Measurements from ENCODE around the gene PEF1. TPM values are rescaled to one million over a fixed set of nuclear protein-coding genes. Genes with fewer than 3 reads are reported as not detected.

The PEF1 gene
- total RNA-seq, 1 donor from 2014 or later = 42.8 TPM

- no peak for TF ChIP-seq CTCF (IDR thresholded peaks at IDR 0.05; ENCODE audit: unreplicated experiment)
- no peak for DNase-seq (ENCODE audit: low spot score, unreplicated experiment)
- H3K27ac Mint-ChIP-seq = no peak overlapping the region
- no peak overlapping the region for H3K4me3 Mint-ChIP-seq (ENCODE audit: low read depth)
- H3K4me1 Mint-ChIP-seq (ENCODE audit: low read depth) = peaks cover 10% of the 10 kb centered on the region
- no peaks in the 10 kb centered on the region for H3K9me3 Mint-ChIP-seq (ENCODE audit: low read depth)
- peaks cover 33% of the 10 kb centered on the region for H3K27me3 Mint-ChIP-seq
- no peaks in the 10 kb centered on the region for H3K36me3 Mint-ChIP-seq (ENCODE audit: insufficient read depth)
These were observed 28.8 kb upstream of the PEF1 start for GRCh38 chr1:31673433-31673832.

- H3K36me3 Mint-ChIP-seq (ENCODE audit: insufficient read depth) = no peaks in the 10 kb centered on the region
- H3K27ac Mint-ChIP-seq = no peak overlapping the region
- DNase-seq (ENCODE audit: low spot score, unreplicated experiment) = no peak
- H3K27me3 Mint-ChIP-seq = peaks cover 33% of the 10 kb centered on the region
- TF ChIP-seq CTCF (IDR thresholded peaks at IDR 0.05; ENCODE audit: unreplicated experiment) = no peak
- H3K4me1 Mint-ChIP-seq (ENCODE audit: low read depth) = peaks cover 10% of the 10 kb centered on the region
- no peaks in the 10 kb centered on the region for H3K9me3 Mint-ChIP-seq (ENCODE audit: low read depth)
- no peak overlapping the region for H3K4me3 Mint-ChIP-seq (ENCODE audit: low read depth)
These were observed 28.3 kb upstream of the PEF1 start for GRCh38 chr1:31672986-31673385.

- peaks cover 30% of the 10 kb centered on the region for H3K27me3 Mint-ChIP-seq
- TF ChIP-seq CTCF (IDR thresholded peaks at IDR 0.05; ENCODE audit: unreplicated experiment) = no peak
- H3K4me1 Mint-ChIP-seq (ENCODE audit: low read depth) = peaks cover 10% of the 10 kb centered on the region
- H3K36me3 Mint-ChIP-seq (ENCODE audit: insufficient read depth) = no peaks in the 10 kb centered on the region
- H3K27ac Mint-ChIP-seq = no peak overlapping the region
- DNase-seq (ENCODE audit: low spot score, unreplicated experiment) = no peak
- no peaks in the 10 kb centered on the region for H3K9me3 Mint-ChIP-seq (ENCODE audit: low read depth)
- no peak overlapping the region for H3K4me3 Mint-ChIP-seq (ENCODE audit: low read depth)
These were observed 27.0 kb upstream of the PEF1 start for GRCh38 chr1:31671561-31672201.

- peaks cover 35% of the 10 kb centered on the region for H3K27me3 Mint-ChIP-seq
These were observed 26.5 kb upstream of the PEF1 start for GRCh38 chr1:31671147-31671546.

GRCh38 chr1:31670593-31670964, 25.9 kb upstream of the PEF1 start:
- H3K4me3 Mint-ChIP-seq (ENCODE audit: low read depth) = no peak overlapping the region
- no peak for TF ChIP-seq CTCF (IDR thresholded peaks at IDR 0.05; ENCODE audit: unreplicated experiment)
- no peak overlapping the region for H3K27ac Mint-ChIP-seq
- peaks cover 10% of the 10 kb centered on the region for H3K4me1 Mint-ChIP-seq (ENCODE audit: low read depth)
- no peaks in the 10 kb centered on the region for H3K9me3 Mint-ChIP-seq (ENCODE audit: low read depth)
- no peak for DNase-seq (ENCODE audit: low spot score, unreplicated experiment)
- H3K36me3 Mint-ChIP-seq (ENCODE audit: insufficient read depth) = no peaks in the 10 kb centered on the region
- peaks cover 36% of the 10 kb centered on the region for H3K27me3 Mint-ChIP-seq

More at GRCh38 chr1:31671147-31671546, 26.5 kb upstream of the PEF1 start:
- DNase-seq (ENCODE audit: low spot score, unreplicated experiment) = no peak
- no peak for TF ChIP-seq CTCF (IDR thresholded peaks at IDR 0.05; ENCODE audit: unreplicated experiment)
- H3K4me3 Mint-ChIP-seq (ENCODE audit: low read depth) = no peak overlapping the region
- no peaks in the 10 kb centered on the region for H3K36me3 Mint-ChIP-seq (ENCODE audit: insufficient read depth)
- no peaks in the 10 kb centered on the region for H3K9me3 Mint-ChIP-seq (ENCODE audit: low read depth)
- H3K4me1 Mint-ChIP-seq (ENCODE audit: low read depth) = peaks cover 10% of the 10 kb centered on the region
- H3K27ac Mint-ChIP-seq = no peak overlapping the region

All from progenitor cell of endocrine pancreas (in vitro differentiated cells).